HG03575 (cell line): ENCODE data around the gene BCL11B.

Experiments used
- ATAC-seq: cut with Tn5 transposase; IDR thresholded peaks from one replicate; pipeline ENCODE4 v1.9.1; 2021; ENCODE audit not compliant: unreplicated experiment, insufficient number of reproducible peaks, low FRiP score; ENCODE audit errors: extremely low read depth

The BCL11B gene

DNA sequence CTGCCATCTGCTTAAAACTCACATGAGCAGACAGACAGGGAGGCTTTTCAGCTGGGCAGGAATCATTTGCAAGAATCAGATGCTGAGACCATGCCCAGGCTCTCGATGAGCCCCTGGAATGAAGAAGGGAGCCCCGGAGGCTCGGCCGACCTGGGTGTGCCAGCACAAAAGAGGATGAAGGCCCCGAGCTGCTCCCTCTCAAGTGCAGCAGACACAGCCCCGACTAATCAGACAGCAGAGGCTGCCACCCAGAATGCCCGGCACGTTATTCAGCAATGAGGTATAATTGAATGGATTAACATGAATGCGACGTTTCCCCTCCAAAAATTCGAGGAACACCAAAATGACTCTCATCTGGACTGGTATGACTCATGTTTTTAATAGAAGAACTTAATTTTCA lies 58.9 kb downstream of the BCL11B start:
- no peak for ATAC-seq

DNA sequence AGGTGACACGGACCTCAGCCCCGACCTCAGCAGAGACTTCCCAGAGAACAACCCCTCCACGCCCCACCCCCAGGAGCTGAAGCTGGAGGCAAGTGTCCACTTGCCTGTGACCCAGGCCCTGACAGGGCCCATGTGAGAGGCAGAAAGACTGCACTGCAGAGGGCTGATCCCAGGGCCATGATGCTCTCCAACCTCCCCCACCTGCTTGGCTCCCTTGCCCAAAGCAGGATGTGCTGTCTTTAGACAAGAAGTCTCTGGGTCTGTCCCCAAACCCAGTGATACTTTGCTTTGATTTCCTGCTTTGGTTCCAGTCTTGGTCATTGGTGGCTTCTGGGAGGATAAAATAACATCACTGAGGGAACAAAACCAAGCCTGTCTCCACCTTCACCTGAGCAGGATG lies 59.4 kb downstream of the BCL11B start:
- no peak for ATAC-seq

DNA sequence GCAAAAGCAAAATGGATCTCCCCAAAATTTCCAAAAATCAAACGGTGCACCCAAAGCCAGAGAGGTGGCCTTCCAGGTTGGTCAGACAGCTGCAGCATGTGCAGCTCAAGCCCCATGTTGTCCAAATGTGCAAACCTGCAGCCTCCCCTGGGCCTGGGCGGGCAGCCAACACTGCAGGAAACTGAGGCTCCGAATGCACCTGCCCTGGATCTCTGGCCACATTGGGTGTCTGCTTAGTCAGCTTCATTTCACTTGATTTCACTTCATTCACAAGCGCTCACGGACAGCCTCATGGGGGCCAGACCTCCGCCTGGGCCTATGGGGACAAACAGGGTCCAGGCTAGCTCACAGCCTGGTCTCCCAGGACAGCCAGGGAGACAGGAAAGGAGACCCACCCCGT lies 59.8 kb downstream of the BCL11B start:
- no peak for ATAC-seq

DNA sequence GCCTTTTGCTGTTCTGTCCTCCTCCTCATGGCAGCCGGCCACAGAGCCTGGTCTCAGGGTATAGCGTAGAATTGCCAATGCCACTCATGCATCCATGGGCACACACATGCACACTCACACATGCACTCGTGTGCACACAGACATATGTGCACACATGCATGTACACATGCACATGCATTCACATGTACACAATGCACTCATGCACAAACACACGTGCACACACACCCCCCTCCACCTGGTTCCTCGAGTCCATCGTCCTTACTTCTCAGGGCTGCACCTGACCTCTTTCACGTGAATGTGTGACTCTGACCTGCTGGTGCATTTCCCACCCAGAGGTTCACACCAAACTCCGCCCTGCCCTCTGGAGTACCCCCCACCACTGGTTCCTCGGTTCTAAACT lies 60.6 kb downstream of the BCL11B start:
- no peak for ATAC-seq

DNA sequence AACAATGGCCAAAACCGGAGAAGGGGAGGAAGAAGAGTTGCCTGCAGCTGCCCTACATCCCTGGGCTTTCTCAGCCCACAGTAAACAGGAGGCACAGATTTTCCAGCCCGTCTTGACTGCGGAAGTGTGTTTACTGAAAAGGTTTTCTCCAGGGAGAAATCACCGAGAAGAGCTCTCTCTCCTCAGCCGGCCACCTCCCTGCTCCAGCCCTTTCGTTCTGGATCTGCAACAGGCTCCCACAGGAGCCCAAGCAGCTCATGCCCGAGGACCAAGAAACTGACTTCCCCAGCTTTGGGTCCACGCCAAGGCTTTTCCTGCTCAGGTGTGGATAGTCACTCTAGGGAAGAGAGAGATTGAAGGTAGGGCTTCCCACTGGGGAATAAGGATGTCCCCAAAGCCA lies 61.7 kb downstream of the BCL11B start:
- no peak for ATAC-seq

DNA sequence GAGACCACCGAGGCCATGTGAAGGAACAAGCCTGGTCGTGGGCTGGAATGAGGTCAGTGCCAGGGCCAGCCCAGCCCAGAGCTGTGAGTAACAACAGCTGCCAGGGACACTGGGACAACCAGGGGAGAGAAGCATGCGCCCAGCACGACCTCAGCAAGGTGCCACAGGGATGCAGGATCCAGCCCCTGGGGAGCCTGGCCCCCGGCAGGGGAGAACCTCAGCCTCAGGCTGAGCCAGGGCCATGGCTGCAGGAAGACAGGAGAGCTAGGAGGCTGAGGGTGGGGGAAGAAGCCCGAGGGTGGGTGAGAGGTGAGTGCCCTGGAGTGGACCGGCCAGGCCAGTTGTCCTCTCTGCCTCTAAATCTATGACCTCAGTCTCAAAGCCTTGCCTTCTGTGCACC lies 62.6 kb downstream of the BCL11B start:
- ATAC-seq: no peak

DNA sequence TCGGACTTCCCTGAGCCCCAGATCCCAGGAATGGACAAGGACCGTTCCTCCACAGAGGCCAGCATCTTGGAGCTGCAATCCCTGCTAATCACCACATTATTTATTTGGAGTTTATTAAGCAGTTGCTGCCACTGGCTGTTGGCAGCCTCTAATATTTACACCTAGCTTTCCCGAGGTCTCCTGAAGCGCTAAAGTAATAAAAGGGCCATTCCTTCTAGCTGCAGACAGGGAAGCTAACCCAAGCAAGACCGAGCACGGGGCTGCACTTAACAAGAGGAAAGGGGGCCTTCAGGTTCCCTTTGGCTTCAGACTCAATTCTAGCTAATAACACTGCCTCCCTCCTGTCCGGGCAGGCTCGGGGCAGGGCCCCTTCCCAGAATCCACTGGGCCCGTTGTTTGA lies 63.7 kb downstream of the BCL11B start:
- no peak for ATAC-seq

DNA sequence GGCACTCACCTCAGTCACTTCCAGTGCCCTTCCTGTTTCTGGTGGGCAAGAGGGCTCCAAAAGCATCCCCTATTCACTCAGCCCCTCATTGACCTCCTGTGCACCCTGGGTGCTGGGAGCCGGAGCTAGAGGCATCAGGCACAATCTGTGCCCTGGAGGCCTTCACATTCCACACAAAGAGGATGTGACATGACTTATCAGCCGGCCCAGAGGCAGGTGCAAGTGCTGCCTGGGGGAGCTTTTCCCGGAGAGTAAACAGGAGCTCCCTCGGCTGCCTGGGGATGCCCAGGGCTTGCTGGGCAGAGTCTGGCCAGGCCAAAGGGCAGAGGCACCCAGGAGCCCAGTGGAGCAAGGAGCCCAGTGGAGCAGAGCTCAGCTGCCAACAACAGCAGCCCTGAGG lies 64.5 kb downstream of the BCL11B start:
- no peak for ATAC-seq

DNA sequence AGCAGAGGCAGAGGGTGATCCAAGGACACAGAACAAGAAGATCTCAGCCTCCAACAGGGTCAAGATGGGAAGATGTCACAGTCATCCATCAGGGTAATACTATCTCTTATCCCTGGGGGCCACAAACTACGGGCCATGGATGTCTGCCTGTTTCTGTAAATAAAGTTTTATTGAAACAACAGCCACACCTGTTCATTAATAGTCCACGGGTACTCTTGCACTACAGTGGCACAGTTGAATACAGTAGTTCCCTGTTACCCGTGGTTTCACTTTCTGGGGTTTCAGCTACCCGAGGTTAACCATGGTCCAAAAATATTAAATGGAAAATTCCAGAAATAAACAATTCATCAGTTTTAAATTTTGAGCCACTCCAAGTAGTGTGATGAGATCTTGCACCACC lies 65.9 kb downstream of the BCL11B start:
- ATAC-seq: no peak

DNA sequence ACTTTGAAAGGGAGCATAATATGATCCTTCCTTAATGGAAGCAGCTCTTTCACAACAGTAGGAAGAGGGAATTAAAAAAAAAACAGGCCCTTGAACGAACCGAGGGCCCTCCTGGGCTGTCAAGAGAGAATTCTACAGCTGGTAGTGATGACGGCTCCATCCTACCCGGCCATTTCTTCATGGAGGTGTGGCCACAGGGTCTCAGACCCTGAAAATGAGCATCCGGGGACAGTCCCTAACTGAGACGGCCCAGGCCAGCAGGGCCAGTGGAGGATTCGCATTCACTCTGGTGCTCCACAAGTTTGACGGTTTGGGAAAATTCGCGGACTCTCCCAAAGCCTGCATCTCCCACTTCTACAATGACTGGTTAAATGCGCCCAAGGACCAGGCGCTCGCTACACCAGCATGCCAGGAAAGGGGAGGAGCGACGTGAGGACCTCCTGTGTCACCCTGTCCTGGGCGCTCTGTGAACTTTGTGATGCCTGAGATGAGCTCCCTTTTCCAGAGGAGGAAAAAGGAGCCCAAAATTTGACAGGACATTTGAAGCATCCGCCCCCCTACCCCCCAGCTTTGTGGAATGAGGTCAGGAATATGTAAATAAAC lies 66.8 kb downstream of the BCL11B start:
- ATAC-seq: no peak

DNA sequence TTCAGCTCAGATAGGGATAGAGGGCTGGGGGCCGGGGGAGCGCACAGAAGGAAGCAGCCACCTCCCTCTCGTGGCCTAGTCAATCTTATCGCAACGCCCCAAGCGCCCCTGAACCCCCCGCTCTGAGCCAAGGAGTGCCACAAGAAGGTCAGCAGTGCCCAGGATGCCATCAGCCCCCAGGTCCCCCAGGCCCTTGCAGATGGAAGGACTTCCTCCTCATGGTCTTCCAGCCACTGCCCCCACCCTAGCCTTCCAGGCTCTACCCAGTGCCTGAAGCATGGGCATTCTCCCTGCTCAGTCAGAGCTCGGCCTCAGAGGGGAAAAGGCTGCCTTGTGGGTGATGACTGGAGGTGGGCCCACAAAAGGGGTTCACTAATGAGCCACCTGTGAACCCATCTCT lies 68.2 kb downstream of the BCL11B start:
- ATAC-seq: no peak

DNA sequence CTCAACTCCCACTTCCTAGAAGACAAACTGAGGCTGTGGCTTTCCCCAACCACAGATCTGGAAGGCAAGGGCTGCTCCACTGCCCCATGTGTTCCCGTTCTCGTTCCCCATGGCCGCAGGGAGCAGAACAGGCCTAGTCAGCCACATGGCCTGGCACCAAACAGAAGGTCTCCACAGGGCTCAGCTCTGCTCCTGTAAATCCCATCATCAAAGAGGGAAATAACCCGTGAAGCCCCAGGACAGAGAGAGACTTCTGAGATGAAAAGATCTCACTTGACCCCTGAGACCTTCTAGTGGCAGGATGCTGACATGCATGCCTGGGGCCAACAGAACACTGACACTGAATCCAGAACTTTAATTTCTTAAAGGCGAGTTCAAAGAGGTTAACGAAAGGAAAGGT lies 68.9 kb downstream of the BCL11B start:
- no peak for ATAC-seq

DNA sequence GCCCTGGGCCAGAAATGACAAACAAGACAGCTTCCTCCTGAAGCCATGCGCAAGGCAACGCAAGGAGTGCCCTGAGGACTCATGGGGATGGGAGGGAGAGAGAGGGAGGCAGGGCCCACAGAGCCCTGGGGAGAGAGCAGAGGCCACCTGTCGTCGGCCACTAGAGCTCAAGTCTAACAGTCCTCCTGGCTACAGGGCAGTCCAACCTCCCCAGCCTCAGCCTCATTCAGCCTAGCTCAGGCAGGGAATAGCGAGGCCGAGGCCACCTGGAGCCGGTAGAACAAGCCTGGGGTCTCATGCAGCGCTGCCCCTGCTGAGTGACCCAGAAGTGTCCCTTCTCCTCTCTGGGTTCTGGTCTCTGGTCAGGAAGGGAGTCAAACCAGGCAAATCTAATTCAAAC lies 69.5 kb downstream of the BCL11B start:
- no peak for ATAC-seq

DNA sequence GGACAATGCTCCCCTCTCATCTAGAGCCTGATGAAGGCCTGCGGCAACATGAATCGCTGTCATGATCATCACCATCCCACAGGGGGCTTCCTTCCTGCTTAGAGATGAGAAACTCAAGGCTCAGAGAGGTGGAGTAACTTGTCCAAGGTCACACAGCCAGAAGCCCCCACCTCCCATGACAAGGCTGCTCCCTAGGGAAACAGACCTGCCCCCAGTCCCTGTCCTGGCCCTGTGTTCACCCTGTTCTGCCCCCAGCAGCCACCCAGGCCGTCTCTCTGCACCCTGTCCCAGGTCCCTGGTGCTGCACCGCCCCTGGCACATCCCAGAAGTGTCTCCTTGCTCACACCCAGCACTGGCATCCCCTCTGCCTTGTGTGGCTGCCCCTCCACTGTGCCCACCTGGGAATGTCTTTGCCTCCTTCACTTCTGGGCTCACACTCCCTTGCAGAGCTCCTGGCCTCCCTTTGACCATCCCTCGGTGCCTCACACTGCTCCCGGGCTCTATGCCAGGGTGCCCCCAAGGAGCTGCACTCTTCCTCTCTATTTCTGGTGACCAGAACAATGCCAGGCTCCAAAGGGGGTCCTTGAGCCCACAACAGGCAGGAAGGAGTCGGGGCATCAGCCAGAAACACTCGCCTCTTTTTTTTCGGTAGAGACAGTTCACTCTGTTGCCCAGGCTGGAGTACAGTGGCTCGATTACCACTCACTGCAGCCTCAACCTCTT lies 70.5 kb downstream of the BCL11B start:
- no peak for ATAC-seq

DNA sequence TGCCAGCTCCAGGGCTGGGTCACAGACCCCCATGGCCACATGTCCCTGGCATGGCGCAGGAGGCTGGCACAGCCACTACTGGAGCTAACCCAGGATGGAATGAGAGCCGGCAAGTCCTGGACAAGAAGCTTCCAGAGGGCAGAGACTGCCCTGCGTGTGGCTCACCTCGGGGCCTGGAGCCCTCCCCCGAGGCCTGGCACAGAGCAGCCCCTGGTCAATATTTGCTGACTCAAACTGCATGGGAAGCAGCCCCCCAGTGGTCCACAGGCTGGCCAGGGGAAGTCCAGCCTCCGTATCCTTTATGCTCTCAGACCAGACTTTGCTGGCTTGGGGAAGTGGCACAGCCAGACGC lies 71.4 kb downstream of the BCL11B start:
- no peak for ATAC-seq

DNA sequence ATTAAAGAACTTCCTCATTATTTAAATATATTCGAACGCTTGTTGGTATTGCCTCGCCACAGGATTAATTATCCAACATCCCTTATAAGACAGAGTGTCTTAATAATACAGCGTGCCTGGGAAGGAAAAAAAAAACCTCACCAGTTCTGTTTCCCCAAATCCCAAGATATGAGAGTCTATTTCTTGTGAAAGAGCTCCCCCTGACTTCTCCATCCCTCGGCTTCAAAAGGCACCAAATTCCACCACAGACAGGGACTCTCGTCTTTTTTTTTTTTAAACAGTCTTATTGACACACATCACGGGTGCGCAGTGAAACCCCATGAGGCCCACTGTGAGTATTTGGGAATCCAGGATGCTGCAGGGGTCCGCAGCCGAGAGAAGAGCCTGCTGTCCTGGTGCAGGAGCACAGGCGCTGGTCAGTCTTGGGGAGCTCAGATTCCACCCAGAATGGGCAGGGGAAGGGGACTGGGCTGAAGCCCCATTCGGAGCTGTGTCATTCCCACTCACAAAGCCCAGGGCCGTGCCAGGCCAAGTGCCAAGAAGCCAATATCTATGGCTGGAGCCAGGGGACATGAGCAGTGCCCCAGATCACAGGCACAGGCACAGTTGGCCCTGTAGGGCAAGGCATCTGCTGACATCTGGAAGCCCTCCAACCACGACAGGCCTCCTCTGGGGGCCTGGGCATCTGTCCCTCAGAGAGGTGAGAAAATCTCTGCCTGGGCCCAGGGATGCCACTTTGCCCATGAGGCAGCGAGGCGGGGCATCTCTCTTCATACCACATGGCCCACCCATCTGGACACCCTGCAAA lies 71.9 kb downstream of the BCL11B start:
- no peak for ATAC-seq

DNA sequence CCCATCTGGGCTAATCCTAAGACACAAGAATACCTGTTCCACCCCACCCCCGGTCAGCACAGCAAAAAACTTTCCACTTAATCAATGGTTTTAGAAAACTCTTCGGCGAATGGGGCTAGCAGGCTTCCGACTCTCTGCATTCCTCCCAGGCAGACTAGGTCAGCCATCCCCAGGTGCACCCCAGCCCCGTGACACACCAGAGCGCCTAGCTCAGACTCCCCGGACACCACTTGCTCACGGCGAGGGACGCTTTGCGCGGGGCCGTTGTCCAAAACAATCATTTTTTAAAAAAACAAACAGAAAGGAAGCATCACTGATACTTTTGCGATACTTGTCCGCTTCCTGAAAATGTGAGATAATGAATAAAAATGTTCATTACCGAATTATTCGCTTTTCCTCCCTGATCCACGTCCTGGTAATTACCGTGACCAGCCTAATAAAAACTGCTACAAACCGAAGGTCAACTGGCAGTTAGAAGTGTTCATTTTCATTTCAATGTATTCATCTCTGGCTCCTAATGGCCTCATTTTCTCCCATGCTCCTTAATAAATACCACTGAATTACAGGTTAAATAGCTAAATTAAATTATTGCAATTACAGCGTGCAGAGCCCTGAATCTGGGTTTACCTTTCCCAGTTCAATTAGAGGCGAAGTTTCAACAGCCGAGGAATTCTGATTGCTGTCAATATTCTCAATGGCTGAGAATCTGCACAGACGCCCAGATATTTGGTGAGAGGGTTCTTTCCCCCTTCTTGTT lies 73.1 kb downstream of the BCL11B start:
- no peak for ATAC-seq

DNA sequence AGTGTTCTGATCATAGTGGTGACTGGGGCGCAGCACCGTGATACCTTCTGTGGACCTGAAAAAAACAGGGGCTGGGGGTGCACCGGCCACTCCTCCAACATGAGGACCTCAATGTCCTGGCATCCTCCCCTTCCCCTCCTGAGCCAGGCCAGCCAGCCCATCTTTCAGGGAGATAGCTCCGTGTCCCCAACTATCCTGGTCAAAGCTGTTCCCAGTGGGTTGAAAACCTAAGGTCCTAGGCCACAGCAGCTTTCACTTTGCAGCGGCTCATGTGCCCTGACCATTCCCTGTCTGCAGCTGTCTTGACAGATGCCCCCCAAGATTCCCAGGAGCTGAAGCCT lies 75.7 kb downstream of the BCL11B start:
- no peak for ATAC-seq

DNA sequence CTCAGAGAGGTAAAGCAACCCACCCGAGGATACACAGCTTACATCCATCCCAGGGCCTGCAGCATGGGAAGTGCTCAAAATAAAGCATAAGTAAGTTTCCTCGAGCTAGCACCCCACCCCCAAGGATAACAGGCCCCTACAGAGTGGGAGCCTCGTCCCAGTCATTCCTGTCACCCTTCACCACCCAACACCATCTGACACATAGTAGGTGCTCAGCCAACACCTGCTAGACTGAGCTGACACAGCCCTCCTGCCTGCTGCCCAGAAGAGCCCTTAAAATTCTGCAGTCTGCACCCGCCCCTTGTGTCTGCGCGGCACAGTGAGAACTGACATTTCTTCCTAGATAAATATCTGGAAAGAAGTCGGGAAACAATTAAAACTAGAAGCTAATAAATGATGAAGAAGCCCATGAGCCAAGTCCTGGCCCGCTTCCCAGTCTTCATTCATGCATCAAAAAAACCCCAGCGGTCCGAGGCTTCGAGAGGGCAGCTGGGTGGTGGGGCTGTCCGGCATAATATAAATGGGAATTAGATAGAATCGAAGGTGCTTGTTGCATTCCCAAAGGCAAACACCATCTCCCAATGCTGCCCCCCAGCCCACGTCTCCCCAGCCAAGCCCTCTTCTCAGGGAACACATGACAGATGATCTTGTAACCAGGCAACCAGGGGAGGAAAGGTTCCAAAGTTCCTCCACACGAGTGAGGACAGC lies 76.2 kb downstream of the BCL11B start:
- no peak for ATAC-seq
